Posterior cingulate gyrus (tissue), 11 donors: ENCODE data around the gene STXBP5L.
"Not testable (repeated sequence)": the region's sequence is repeated elsewhere in the genome, so short reads cannot be mapped to it uniquely, and the experiment has no call there.

Experiments used
- DNase-seq, 10 donors: peaks; one replicate each; pipeline versions ENCODE4 v3.0.0 to v3.0.0-alpha.2; 2020 to 2021; ENCODE audit warnings: mixed read lengths in 3 of 10
- intact Hi-C: fragments of 100-400 bp; cut with DNase I; formaldehyde crosslinking; loops from one replicate; pipeline ENCODE4 v1.15.1; 2023

Gene STXBP5L

GRCh38 chr3:121223116-121223515, 315.1 kb downstream of the STXBP5L start:
- DNase-seq, result no peak
- intact Hi-C loops, result no loop called here

DNA sequence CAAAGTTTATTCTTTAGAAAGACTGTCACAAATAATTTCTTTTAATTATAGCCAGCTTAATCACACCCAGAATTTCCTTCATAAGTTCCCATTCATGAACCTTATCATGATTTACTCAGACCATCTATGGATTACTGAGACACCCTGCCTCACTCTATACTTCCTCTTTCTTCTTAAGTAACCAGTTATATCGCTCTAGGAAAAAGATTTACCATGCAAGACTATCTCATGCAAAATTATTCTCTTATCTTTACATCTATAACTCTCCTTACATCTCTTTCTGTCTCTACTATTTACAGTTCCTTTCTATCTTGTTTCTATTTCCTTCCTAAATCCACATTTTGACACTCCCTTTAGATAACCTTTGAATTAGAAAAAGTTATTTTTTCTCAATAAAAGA, 321.0 kb downstream of the STXBP5L start:
- DNase-seq, result no peak
- intact Hi-C loops, result no loop called here

DNA sequence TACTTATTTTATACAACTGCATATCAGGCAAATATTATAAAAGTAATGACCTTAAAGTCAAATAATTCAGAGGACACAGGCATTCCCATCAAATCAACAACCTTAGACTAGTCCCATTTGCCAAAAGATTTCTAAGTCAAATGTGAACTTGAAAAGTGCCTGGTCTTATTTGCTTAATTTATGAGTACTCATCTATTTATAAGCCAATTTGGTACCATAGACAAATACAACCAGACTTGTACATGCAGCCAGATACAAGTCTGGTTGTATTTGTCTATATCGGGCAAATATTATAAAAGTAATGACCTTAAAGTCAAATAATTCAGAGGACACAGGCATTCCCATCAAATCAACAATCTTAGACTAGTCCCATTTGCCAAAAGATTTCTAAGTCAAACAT, 322.2 kb downstream of the STXBP5L start:
- intact Hi-C loops, DNase-seq: not testable (repeated sequence)

- intact Hi-C loops, result no loop called here
- DNase-seq, result no peak
These were observed 323.9 kb downstream of the STXBP5L start for GRCh38 chr3:121231872-121232271.

GRCh38 chr3:121232309-121233225, 324.6 kb downstream of the STXBP5L start:
- intact Hi-C loops, result no loop called here

DNA sequence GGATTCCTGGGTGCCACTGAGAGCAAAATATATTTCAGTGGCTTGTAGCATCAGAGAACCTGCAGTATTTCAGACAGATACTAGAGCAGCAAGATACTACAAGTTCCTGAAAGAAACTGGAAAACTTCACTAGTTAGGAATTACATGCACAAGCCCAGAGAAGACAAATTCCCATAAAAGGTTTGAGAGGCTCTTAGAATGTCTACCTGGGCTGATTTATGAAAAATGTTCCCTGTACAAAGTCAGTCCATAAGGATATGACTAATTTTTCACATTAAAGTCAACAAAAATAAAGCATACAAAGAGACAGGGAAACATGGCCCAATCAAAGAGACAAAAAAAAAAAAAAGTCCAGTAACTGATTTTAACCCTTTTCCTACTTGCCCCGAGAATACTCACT, 335.2 kb downstream of the STXBP5L start:
- no peak for DNase-seq
- intact Hi-C loops, result no loop called here

More at GRCh38 chr3:121232309-121233225, 324.6 kb downstream of the STXBP5L start:
- no peak for DNase-seq

DNA sequence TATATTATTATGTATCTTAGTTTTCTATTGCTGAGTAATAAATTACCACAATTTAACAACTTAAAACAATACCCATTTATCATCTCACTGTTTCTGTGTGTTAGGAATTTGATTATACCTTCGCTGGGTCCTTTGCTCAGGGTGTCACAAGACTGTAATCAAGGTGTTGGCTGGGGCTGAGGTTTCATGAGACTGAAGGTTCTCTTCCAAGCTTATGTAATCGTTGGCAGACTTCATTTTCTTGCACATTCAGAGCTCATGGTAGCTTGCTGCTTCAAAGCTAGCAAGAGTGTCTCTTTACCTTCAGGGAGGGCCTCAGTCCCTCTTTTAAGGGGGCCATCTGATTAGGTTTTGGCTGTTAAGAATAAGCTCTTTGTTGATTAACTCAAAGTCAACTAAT, 344.7 kb downstream of the STXBP5L start:
- no peak for DNase-seq
- intact Hi-C loops, result no loop called here

DNA sequence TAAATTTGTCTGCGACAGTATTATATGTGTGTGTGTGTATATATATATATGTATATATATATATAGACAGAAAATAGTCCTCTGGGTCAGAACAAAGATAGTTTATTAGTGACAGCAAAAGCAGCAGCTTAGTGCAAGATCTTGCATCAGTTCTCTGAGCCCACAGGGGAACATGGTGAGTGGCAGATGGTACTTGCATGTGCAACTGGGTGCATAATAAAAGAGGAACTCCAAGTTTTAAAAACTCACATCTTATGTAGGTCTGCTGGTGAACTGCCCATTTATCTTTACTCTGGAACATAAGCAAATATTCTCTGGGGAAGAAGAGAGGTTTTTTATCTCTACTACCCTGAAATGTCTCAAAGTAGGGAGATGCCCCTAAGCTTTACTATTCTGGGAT, 361.4 kb downstream of the STXBP5L start:
- intact Hi-C loops, result no loop called here
- peak in 1 of 10 donors; percentile 62 for DNase-seq

DNA sequence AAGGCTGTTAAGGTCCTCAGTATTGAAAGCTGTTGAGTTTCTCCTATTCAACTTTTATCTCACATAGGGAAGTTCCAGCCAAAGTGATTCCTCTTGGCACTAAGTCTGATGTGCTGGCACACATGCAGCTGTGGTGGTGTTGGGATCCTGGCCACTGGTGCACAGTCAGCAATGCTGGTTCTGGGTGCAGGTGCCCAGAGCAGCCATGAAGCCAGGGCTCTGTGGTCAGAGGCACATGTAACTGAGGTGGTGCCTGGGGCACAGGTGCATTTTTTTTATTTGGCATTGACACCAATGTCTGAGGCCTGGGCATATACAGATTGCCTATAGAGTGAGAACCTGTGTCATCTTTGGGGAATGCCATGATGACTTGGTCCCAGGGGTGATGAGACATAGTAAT, 366.4 kb downstream of the STXBP5L start:
- peak in 1 of 10 donors; percentile 71 for DNase-seq
- intact Hi-C loops, result no loop called here

DNA sequence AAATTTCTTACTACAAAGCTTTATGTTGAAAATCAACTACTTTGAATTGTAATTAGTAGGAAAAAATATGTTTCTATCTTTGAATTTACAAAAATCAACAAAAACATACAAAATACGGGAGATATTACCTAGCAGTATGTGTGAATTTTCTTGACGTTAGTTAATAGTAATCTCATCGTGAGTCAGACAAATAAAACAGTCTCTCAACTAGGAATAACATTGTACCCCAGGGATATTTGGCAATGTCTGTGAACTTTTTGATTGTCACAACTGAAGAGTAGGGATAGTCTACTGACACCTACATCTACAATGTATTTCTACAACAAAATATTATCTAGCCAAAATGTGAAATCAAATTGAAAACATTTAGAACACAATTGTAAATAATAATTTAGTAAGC, 387.4 kb downstream of the STXBP5L start:
- DNase-seq, result no peak
- intact Hi-C loops, result no loop called here

DNA sequence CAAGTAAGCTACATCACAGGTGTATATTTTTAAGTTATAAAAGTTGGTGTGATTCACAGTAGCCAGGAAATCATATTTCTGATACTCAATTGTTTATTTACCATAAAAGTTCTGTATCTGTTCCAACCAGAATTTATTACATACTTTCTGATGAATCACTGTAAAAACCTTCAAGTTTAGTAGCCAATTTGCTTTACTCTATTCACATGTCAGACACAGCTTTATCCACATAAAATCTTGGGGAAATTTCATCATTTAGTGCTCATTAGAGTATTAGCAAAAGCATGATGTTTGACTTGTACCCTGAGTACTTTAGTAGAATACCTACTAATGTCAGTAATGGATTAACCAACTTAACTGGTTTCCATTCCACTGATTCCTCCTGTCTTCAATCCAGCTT, 388.0 kb downstream of the STXBP5L start:
- DNase-seq, result no peak
- intact Hi-C loops, result no loop called here

GRCh38 chr3:121324320-121324719, 416.3 kb downstream of the STXBP5L start:
- no peak for DNase-seq
- intact Hi-C loops, result no loop called here

DNA sequence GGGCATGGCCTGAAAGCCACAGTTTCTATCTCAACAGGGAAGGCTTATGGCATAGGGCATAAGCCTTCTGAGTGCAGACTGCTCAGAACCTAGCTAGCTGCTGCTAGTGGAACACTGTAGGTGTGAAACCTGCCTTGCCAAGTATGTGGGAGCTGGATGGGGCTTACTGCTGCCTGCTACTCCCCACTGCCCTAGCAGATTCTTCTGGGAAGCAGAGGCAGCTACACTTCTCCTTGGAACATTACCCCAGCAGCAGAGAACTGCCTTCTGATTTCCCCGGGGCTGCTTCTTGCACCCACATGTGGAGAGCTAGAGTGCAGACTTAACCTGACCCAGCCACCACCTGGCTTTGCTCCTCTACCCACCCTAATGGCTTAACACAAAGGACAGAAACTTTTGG, 422.1 kb downstream of the STXBP5L start:
- intact Hi-C loops, result no loop called here
- peak in 8 of 10 donors; percentile 21 to 88 (median 46) for DNase-seq

GRCh38 chr3:121330634-121331033, 422.6 kb downstream of the STXBP5L start:
- intact Hi-C loops, result no loop called here

GRCh38 chr3:121355960-121356359, 448.0 kb downstream of the STXBP5L start:
- DNase-seq, intact Hi-C loops: not testable (repeated sequence)

More at GRCh38 chr3:121330634-121331033, 422.6 kb downstream of the STXBP5L start:
- peak in 1 of 10 donors; percentile 65 for DNase-seq

GRCh38 chr3:121362035-121362734, 454.2 kb downstream of the STXBP5L start:
- no peak for DNase-seq
- intact Hi-C loops, result no loop called here

DNA sequence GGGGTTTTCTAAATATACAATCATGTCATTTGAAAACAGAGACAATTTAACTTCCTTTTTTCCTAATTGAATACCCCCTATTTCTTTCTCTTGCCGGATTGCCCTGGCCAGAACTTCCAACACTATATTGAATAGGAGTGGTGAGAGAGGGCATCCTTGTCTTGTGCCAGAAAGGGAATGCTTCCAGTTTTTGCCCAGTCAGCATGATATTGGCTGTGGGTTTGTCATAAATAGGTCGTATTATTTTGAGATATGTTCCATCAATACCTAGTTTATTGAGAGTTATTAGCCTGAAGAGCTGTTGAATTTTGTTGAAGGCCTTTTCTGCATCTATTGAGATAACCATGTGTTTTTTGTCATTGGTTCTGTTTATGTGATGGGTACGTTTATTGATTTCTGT, 480.3 kb downstream of the STXBP5L start:
- DNase-seq, intact Hi-C loops: not testable (repeated sequence)

GRCh38 chr3:121395967-121396366, 488.0 kb downstream of the STXBP5L start:
- intact Hi-C loops, DNase-seq: not testable (repeated sequence)

- intact Hi-C loops, DNase-seq: not testable (repeated sequence)
These were observed 490.0 kb downstream of the STXBP5L start for GRCh38 chr3:121398051-121398450.

- intact Hi-C loops, result no loop called here
- no peak for DNase-seq
These were observed 491.8 kb downstream of the STXBP5L start for GRCh38 chr3:121399820-121400219.

DNA sequence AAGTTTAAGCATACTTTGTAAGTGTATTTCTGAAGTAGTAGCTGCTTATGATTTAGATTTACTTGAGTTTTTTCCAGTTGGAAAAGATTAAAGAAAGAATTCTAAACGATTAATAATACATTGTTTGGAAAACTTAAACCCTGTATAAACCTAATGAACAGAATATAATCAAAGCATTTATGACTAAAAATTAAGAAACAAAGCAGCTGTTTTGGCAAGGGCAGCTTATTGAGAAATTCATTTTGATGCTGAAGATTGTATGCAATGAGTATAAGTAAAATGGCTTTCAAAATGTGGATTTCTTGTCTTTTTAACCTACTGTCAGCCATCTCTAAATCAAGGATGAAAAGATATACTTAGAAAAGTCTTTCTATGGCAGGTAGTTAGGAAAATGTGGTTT, 497.6 kb downstream of the STXBP5L start:
- no peak for DNase-seq
- intact Hi-C loops, result no loop called here

GRCh38 chr3:121411523-121411922, 503.5 kb downstream of the STXBP5L start:
- intact Hi-C loops, result no loop called here
- DNase-seq, result no peak
